ENCODE results near the gene TBL1XR1. TPM values are rescaled to one million over a fixed set of nuclear protein-coding genes. Genes with fewer than 3 reads are reported as not detected.

Gene TBL1XR1
- total and polyA plus RNA-seq, 2 donors (not counting 3 experiments of a cell fraction or from before 2014, with no cell fraction given): 26.9 to 146 TPM

- FAIRE-seq (no peak), DNase-seq (ENCODE audit: low read depth, low spot score) (no peak)
- POLR2A ChIA-PET: no interaction called here
Measured at GRCh38 chr3:177089110-177089509, 108.2 kb downstream of the TBL1XR1 start.

GRCh38 chr3:177085794-177086193, 111.5 kb downstream of the TBL1XR1 start:
- dilution Hi-C loops (cut with MboI; ENCODE audit: extremely low pct_ligation_motif_present, low sequenced_read_pairs): no loop called here

More at GRCh38 chr3:177089110-177089509, 108.2 kb downstream of the TBL1XR1 start:
- Histone ChIP-seq H3K4me3 (replicated peaks in 1 of 3; ENCODE audit: insufficient read depth in 1 of 3, low read depth in 1 of 3, low read length in 3 of 3) (no peak overlapping the region), H2AFZ (ENCODE audit: low read depth, low read length) (no peak overlapping the region), H3K27me3 (ENCODE audit: control insufficient read depth in 2 of 2, insufficient read depth in 2 of 2, low read length in 2 of 2) (no peaks in the 10 kb centered on the region), H3K9ac (replicated peaks; ENCODE audit: extremely low read depth, insufficient read depth, low read length) (no peak overlapping the region), H3K4me1 (ENCODE audit: control insufficient read depth, extremely low read depth, insufficient read depth, low read length) (no peaks in the 10 kb centered on the region), H3K9me3 (replicated peaks; ENCODE audit: control insufficient read depth, insufficient read depth, low read length) (no peaks in the 10 kb centered on the region), H3K4me2 (ENCODE audit: insufficient read depth, low read length) (no peak overlapping the region), H3K27ac (ENCODE audit: insufficient read depth, low read depth, low read length) (no peak overlapping the region), H4K20me1 (replicated peaks; ENCODE audit: control insufficient read depth, extremely low read depth, insufficient read depth, low read length) (peaks cover 16% of the 10 kb centered on the region), H3K36me3 (ENCODE audit: control insufficient read depth in 2 of 2, extremely low read depth in 1 of 2, insufficient read depth in 2 of 2, low read length in 2 of 2) (no peaks in the 10 kb centered on the region), H3K9me1 (replicated peaks; ENCODE audit: control insufficient read depth, extremely low read depth, insufficient read depth, low read length) (no peaks in the 10 kb centered on the region), H3K79me2 (ENCODE audit: control insufficient read depth, insufficient read depth, low read length) (peaks cover 91% of the 10 kb centered on the region)
- TF ChIP-seq EZH2 (IDR thresholded peaks at IDR 0.05; ENCODE audit: borderline replicate concordance, low read depth, low read length, severe bottlenecking) (no peak), POLR2A (IDR thresholded peaks at IDR 0.05; ENCODE audit: low read depth, low read length) (no peak), CTCF (IDR thresholded peaks at IDR 0.05; ENCODE audit: extremely low read depth in 1 of 2, insufficient read depth in 1 of 2, low read depth in 1 of 2, low read length in 2 of 2) (no peak)
- no TSS peak for BruUV-seq (replicated peaks)
- dilution Hi-C loops (cut with MboI; ENCODE audit: extremely low pct_ligation_motif_present, low sequenced_read_pairs): no loop called here
- CTCF ChIA-PET: no interaction called here
- intact Hi-C loops (cut with micrococcal nuclease): no loop called here

More at GRCh38 chr3:177085794-177086193, 111.5 kb downstream of the TBL1XR1 start:
- H3K9me1 ChIP-seq (replicated peaks; ENCODE audit: control insufficient read depth, extremely low read depth, insufficient read depth, low read length): no peaks in the 10 kb centered on the region
- no peak overlapping the region for H3K4me2 ChIP-seq (ENCODE audit: insufficient read depth, low read length)
- ChIA-PET POLR2A (no interaction called here), CTCF (no interaction called here)
- intact Hi-C loops (cut with micrococcal nuclease): no loop called here
- no peak overlapping the region for H2AFZ ChIP-seq (ENCODE audit: low read depth, low read length)
- no peaks in the 10 kb centered on the region for H3K9me3 ChIP-seq (replicated peaks; ENCODE audit: control insufficient read depth, insufficient read depth, low read length)
- H3K36me3 ChIP-seq (ENCODE audit: control insufficient read depth in 2 of 2, extremely low read depth in 1 of 2, insufficient read depth in 2 of 2, low read length in 2 of 2): no peaks in the 10 kb centered on the region
- peaks cover 82% of the 10 kb centered on the region for H3K79me2 ChIP-seq (ENCODE audit: control insufficient read depth, insufficient read depth, low read length)
- no peaks in the 10 kb centered on the region for H3K4me1 ChIP-seq (ENCODE audit: control insufficient read depth, extremely low read depth, insufficient read depth, low read length)
- H3K9ac ChIP-seq (replicated peaks; ENCODE audit: extremely low read depth, insufficient read depth, low read length): no peak overlapping the region
- peaks cover 13% of the 10 kb centered on the region for H4K20me1 ChIP-seq (replicated peaks; ENCODE audit: control insufficient read depth, extremely low read depth, insufficient read depth, low read length)
- BruUV-seq (replicated peaks): no TSS peak
- H3K27me3 ChIP-seq (ENCODE audit: control insufficient read depth in 2 of 2, insufficient read depth in 2 of 2, low read length in 2 of 2): no peaks in the 10 kb centered on the region
- FAIRE-seq: no peak
- DNase-seq (ENCODE audit: low read depth, low spot score): no peak
- no peak overlapping the region for H3K27ac ChIP-seq (ENCODE audit: insufficient read depth, low read depth, low read length)
- TF ChIP-seq JUN (IDR thresholded peaks at IDR 0.05; ENCODE audit: borderline replicate concordance, insufficient read depth, insufficient read length, low read depth): no peak
- no peak for TF ChIP-seq GATA2 (IDR thresholded peaks at IDR 0.05; ENCODE audit: insufficient read depth, insufficient read length, low read depth, low read length)
- TF ChIP-seq EZH2 (IDR thresholded peaks at IDR 0.05; ENCODE audit: borderline replicate concordance, low read depth, low read length, severe bottlenecking): no peak
- TF ChIP-seq POLR2A (IDR thresholded peaks at IDR 0.05; ENCODE audit: low read depth, low read length): no peak
- no peak for TF ChIP-seq FOS (IDR thresholded peaks at IDR 0.05; ENCODE audit: borderline replicate concordance, insufficient read depth, low read length)
- TF ChIP-seq MYC (IDR thresholded peaks at IDR 0.05; ENCODE audit: low read depth, low read length): no peak
- no peak for TF ChIP-seq POLR2AphosphoS5 (IDR thresholded peaks at IDR 0.05; ENCODE audit: insufficient read depth, low read depth, low read length)
- no peak for TF ChIP-seq MAX (IDR thresholded peaks at IDR 0.05; ENCODE audit: insufficient read depth, insufficient read length)
- TF ChIP-seq CTCF (IDR thresholded peaks at IDR 0.05; ENCODE audit: extremely low read depth in 1 of 2, insufficient read depth in 1 of 2, low read depth in 1 of 2, low read length in 2 of 2): no peak
- H3K4me3 ChIP-seq (replicated peaks in 1 of 3; ENCODE audit: insufficient read depth in 1 of 3, low read depth in 1 of 3, low read length in 3 of 3): no peak overlapping the region

Data from endothelial cell of umbilical vein (primary cell).